Left cardiac atrium (tissue), 4 donors: ENCODE data around the gene MST1R. TPM values are rescaled to one million over a fixed set of nuclear protein-coding genes. Genes with fewer than 3 reads are reported as not detected.

Experiments used
- ATAC-seq, 2 donors: fragments of 200-7000 bp; cut with Tn5 transposase; one replicate each; pipeline ENCODE4 v1.9.1; 2020; ENCODE audit warnings: mild to moderate bottlenecking in 2 of 2, moderate library complexity in 2 of 2
- DNase-seq: peaks from one replicate; pipeline ENCODE4 v3.0.0-alpha.2; 2020
- intact Hi-C, 2 donors: fragments of 100-400 bp; cut with DNase I; formaldehyde crosslinking; loops; one replicate each; pipeline versions ENCODE4 v1.14.1 to v1.15.1; 2022 to 2023
- total RNA-seq, 2 donors: library from RNA; stranded (reverse); fragmentation: NEBNext Ultra II Directional; extraction: Animal tissue kit (Norgen Biotek cat#: 25700); gene quantifications; one replicate each; pipeline ENCODE4 v1.2.1, GENCODE V29; 2021
- donor health status: DM: no; HTN: yes; CAD: no.
- donor health status: DM: no; HTN: yes; CAD: no; lungs with severe emphysema.
- donor health status: DM: yes; HTN: yes; CAD: no.
- donor health status: Dilated cardiomyopathy.

The MST1R gene
- total RNA-seq, 2 donors from 2014 or later, result 1.7 to 1.8 TPM

DNA sequence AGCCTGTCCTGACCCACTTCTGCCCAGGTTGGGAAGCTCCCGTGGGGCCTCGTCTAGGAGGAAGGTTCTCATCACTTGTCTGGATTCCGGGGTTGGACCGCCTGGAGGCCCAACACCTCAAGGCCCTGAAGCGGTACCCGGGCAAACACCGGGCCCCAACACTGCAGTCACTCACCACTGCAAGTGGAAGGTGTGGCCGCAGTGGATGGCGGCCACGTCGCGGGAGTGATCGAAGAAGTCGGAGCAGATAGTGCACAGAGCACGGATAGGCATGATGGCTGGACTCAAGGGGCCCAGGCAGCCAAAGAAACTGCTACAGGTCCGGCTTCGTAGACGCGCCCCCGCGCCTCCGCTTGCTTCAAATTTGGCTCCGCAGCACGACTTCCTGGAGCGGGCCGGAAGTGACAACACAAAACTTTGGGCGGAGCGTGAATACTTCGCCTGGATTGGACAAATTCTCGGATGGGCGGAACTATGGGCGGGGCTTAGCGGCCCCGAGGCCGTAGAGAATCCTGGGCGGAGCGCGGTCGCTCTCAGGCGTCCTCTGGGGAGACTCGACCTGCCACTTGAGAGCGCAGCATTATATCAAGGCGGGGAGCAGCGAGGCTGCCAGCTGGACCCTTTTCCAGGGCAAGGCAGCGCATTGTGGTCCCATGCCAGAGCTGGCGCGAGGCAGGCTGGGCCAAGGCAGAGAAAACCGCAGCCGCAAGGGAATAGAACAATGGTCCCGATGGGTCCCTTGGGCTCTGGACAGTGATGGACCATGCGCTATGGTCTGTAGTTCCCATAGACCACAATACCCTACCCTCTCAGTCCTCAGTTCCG, 47.3 kb downstream of the MST1R start, which contains the start of gene TRAIP:
Gene TRAIP, minus strand, starts transcription at position 384 of the 825 bp plus-strand sequence. Its CDS starts 111 bp downstream, at position 273.
- intact Hi-C loops, result no loop called here
- ATAC-seq (peak; percentile 100), DNase-seq (peak; percentile 94)

DNA sequence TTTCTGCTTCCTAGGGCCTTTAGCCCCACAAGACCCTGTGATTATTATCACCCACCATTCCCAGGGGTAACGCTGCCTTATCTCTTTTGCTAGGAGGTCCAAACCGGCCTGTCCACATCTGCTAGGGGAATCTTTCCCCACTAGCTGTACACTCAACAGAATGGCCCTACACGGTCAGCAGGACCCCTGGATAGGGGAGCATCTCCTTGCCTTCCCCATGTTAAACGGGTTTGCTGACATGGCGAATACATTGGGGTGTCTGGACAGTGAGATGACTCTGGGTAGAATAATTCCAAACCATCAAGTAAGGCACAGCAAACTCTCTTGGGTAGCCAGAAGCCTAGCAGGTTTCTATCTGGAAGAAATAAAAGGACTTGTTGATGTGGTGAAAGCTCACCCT, 48.0 kb downstream of the MST1R start:
- no peak for DNase-seq
- intact Hi-C loops, result no loop called here
- no peak for ATAC-seq

DNA sequence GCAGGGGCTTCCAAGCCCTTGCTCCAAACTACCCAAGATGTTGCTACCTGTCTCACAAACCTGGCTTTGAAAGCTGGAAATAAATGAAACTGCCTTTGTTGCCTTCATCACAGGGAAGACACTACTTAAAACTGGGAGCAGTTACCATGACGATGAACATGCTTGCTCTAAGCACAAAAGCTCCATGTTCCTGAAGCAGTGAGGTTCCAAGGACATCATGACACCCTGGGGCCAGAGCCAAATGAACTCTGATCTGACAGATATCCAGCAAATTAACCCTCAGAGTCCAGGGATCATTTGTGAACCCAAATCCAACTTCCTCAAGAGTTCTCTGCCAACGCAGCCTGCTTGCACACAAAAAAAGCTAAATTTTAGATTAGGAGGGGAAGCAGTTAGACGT, 58.0 kb downstream of the MST1R start:
- intact Hi-C loops, result loop anchor here in 1 of 2 donors (10.0 kb wide), 1 partner anchor 49 kb away; no protein-coding TSS in a partner anchor
- ATAC-seq, result no peak
- DNase-seq, result no peak

DNA sequence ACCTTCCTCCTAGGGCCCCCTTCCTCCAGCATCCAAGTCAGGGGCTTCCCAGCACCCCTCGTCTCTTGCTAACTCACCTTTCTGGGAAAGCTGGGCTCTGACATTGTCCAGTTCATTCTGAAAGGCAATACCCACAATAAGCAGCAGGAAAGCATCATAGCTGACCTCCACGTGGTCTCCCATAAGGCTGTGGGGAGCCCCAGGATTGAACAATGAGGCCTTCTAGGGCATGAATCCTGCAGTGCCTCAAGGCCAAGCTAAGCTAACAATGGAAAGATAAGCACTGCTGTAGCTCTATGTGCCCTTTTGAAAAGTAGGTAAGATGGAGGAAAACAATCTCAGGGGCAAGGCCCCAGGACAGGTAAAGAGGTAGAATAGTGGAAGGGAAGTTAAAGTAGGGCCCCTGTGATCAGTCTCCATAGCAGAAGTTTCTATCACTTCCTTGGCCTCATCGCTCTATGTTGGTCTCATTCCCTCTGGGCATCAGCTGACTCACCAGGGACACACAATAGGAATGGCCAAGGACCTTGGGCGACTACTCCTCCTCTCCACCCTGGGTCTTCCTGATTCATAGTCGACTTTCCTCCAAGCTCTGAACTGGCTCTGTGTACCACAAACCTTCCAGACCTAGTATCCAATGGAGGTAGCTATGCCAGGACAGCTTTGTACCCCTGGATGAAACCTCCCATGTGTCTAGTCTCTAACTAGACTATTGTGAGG, 59.0 kb downstream of the MST1R start:
- ATAC-seq (no peak), DNase-seq (no peak)
- intact Hi-C loops, result loop anchor here (5.0 to 10.0 kb wide), 3 partner anchors 42 to 63 kb away; partner anchors contain the start of gene INKA1 (in 1 of the 2)

DNA sequence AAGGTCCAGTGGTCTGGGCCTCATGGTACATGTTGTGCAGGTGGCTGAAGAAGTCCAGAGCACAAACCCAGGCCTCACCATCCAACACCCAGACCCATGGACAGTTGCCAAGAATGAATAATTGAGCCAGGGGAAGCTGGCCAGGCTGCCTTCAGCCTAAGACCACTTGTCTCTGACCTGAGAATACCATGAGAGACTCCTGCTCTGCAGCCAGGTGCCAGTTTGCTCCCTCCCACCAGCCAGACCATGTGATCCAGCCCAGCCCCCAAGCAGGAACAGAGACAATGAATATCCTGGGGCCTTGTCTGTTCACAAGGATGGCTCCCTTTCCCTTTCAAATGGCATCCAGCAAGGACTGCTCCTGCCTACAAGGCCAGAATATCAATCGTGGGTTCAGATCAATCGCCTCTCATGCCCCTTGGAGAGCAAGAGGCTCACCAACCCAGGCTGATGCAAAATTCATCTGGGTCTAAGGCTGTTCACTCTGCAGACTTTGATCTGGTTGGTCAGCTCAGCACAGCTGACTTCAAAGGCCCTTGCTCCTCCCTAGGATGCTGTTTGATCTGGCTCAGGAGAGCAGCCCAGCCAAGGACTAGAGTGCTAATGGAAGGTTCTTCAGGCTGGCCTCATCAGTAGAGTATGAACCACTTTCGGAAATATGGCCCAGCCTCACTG, 60.7 kb downstream of the MST1R start:
- DNase-seq, result no peak
- intact Hi-C loops, result loop anchor here (5.0 to 10.0 kb wide), 3 partner anchors 41 to 64 kb away; partner anchors contain the start of gene INKA1 (in 1 of the 2)
- peak in 1 of 2 donors; percentile 10 for ATAC-seq

DNA sequence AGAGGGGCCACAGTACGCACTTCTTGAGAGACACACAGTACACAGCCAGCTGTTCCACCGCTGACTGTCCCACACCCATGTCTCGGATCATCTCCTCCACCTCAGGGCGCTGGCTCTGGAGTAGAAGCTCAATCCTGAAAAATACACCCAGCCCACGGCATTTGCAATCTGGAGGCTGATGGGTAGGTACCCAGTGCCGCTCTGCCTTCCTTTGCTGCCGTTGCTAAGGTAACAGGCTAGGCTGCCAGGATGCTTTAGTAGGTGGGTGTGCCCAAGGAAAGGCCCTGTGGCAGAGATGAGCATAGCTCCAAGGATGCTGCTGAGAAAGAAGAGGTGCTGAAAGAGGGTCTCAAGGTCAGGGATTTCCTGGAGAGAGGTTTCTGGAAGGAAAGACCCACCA, 61.9 kb downstream of the MST1R start:
- DNase-seq, result no peak
- intact Hi-C loops, result loop anchor here (5.0 to 10.0 kb wide), 3 partner anchors 40 to 65 kb away; partner anchors contain the start of gene INKA1 (in 1 of the 2)
- no peak for ATAC-seq

- DNase-seq, result no peak
- intact Hi-C loops, result loop anchor here (5.0 to 10.0 kb wide), 3 partner anchors 39 to 66 kb away; partner anchors contain the start of gene INKA1 (in 1 of the 2)
- no peak for ATAC-seq
These were observed 62.5 kb downstream of the MST1R start for GRCh38 chr3:49841126-49841696.

GRCh38 chr3:49840388-49840787, 63.3 kb downstream of the MST1R start:
- DNase-seq (no peak), ATAC-seq (no peak)
- intact Hi-C loops, result loop anchor here (5.0 to 10.0 kb wide), 3 partner anchors 38 to 67 kb away; partner anchors contain the start of gene INKA1 (in 1 of the 2)

DNA sequence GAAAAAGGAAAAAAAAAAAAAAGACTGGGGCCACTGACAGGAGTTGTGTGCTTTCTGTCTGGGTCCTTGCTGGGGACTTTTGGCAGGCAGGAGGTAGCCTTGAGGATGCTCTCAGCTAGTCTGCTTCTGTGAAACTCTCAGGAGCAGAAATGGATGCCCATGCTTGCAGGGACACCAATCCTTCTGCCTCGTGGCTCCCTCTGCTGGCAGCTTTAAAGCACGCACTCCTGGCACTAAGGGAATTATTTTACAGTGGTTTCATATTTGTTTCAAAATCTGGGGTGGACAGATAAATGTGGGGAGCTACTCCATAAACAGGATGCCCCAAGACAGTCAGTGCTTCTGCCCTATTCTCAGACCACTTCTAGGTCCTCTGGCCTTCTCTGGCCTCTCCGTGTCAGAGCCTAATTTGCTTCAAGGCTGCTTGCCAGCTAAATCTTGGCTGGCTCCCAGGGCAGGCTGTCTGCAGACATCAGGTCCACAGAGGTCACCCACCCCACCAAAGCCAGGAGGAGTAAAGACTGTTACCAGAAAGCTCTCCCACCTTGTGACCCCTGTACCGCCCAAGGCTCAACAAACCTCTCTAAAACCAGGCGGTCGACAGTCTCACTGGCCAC, 64.4 kb downstream of the MST1R start:
- DNase-seq (peak; percentile 85), ATAC-seq (peak; percentile 84 to 86)
- intact Hi-C loops, result loop anchor here in 1 of 2 donors (1.0 kb wide), 1 partner anchor 36 kb away; the partner anchor contains the start of gene INKA1

Other genes with a start within 250 kb of the MST1R start
- gene APEH, start 229.5 kb downstream of the MST1R start, total RNA-seq, result 10 to 100 TPM; 75.3 to 82.6 TPM
- gene MST1, start 214.4 kb downstream of the MST1R start, total RNA-seq, result 10 to 100 TPM in 1 of 2 donors, 1 to 10 TPM in 1; 8.8 to 11.5 TPM
- gene RNF123, start 214.3 kb downstream of the MST1R start, total RNA-seq, result 10 to 100 TPM; 39.2 to 44.8 TPM
- under 1 TPM in 1 of 2 donors, not detected in 1; 0.09 TPM for gene AMIGO3, start 184.2 kb downstream of the MST1R start, total RNA-seq
- gene GMPPB, start 179.9 kb downstream of the MST1R start, total RNA-seq, result 10 to 100 TPM; 22.4 to 38.3 TPM
- 10 to 100 TPM; 22.3 to 22.4 TPM for gene IP6K1, start 117.3 kb downstream of the MST1R start, total RNA-seq
- under 1 TPM in 1 of 2 donors, not detected in 1; 0.24 TPM for gene CDHR4, start 104.0 kb downstream of the MST1R start, total RNA-seq
- gene INKA1, start 100.6 kb downstream of the MST1R start, total RNA-seq, result 1 to 10 TPM; 2.6 to 3.8 TPM
- gene UBA7, start 89.9 kb downstream of the MST1R start, total RNA-seq, result 10 to 100 TPM; 23.9 to 31.0 TPM
- 1 to 10 TPM; 1.4 to 1.7 TPM for gene TRAIP, start 47.3 kb downstream of the MST1R start, total RNA-seq
- not detected for gene CAMKV, start 34.0 kb downstream of the MST1R start, total RNA-seq
- 1 to 10 TPM; 7.3 to 9.4 TPM for gene MON1A, start 25.9 kb upstream of the MST1R start, total RNA-seq
- 10 to 100 TPM; 38.2 to 45.4 TPM for gene RBM6, start 36.3 kb upstream of the MST1R start, total RNA-seq
- gene RBM5, start 185.0 kb upstream of the MST1R start, total RNA-seq, result 10 to 100 TPM; 66.6 to 69.7 TPM